Panc1 (cell line): ENCODE measurements around the gene TWF2. TPM values are rescaled to one million over a fixed set of nuclear protein-coding genes. Genes with fewer than 3 reads are reported as not detected.

Experiments
- ATAC-seq: fragments of 200-7000 bp; cut with Tn5 transposase; 2 replicates; pipeline ENCODE4 v1.9.1; 2020; ENCODE audit warnings: mild to moderate bottlenecking, moderate library complexity
- BruUV-seq: library from RNA; stranded (reverse); fragments of 400-500 nt; replicated peaks from 2 replicates; lab custom pipeline; 2021; lab: Mats Ljungman, UMichigan
- CTCF ChIA-PET: fragments of 300-600 bp; sonication (Branson Sonifier 250); formaldehyde crosslinking; loops from one replicate; lab custom pipeline; 2022; ENCODE audit warnings: antibody characterized with exemption; lab: Charles Lee
- POLR2A ChIA-PET: fragments of 300-600 bp; sonication (Branson Sonifier 250); formaldehyde crosslinking; loops from one replicate; lab custom pipeline; 2022; ENCODE audit warnings: antibody characterized with exemption; lab: Charles Lee
- DNase-seq: peaks from one replicate; pipeline ENCODE4 v3.0.0-alpha.2; 2010; ENCODE audit warnings: low read depth, low spot score
- H3K27ac ChIP-seq: 2 replicates; pipeline ENCODE4 v1.5.1; 2011; ENCODE audit warnings: mild to moderate bottlenecking, low read length, inconsistent platforms
- H3K27me3 ChIP-seq: fragments of 200-500 bp; sonication (Bioruptor generic); 2 replicates; pipeline ENCODE4 v1.6.0; 2014; ENCODE audit warnings: low read length, inconsistent platforms; ENCODE audit not compliant: control insufficient read depth, insufficient read depth
- H3K36me3 ChIP-seq: fragments of 200-500 bp; sonication (Bioruptor generic); 2 replicates; pipeline ENCODE4 v1.5.1; 2014; ENCODE audit warnings: inconsistent platforms, mild to moderate bottlenecking, low read length, moderate library complexity; ENCODE audit not compliant: control insufficient read depth, insufficient read depth
- H3K4me1 ChIP-seq: 2 replicates; pipeline ENCODE4 v1.5.1; 2011; ENCODE audit warnings: inconsistent platforms, mild to moderate bottlenecking, low read length, moderate library complexity; ENCODE audit not compliant: control insufficient read depth, insufficient read depth
- H3K4me3 ChIP-seq, 2 experiments: 2 replicates each; pipeline ENCODE4 v1.5.1; 2011 to 2012; ENCODE audit warnings: low read depth in 2 of 2, low read length in 2 of 2, mild to moderate bottlenecking in 2 of 2, inconsistent platforms in 1 of 2, moderate library complexity in 1 of 2
- H3K9me3 ChIP-seq: fragments of 200-500 bp; sonication (Bioruptor generic); 2 replicates; pipeline ENCODE4 v1.5.1; 2014; ENCODE audit warnings: low read depth, mild to moderate bottlenecking, inconsistent platforms, low read length, moderate library complexity; ENCODE audit not compliant: control insufficient read depth, insufficient read depth
- CTCF ChIP-seq: fragments of 450-650 bp; IDR thresholded peaks from 2 replicates; pipeline ENCODE4 v1.5.1; 2017; ENCODE audit warnings: mild to moderate bottlenecking
- POLR2AphosphoS5 ChIP-seq: IDR thresholded peaks from 2 replicates; pipeline ENCODE4 v1.6.1; 2012; ENCODE audit warnings: mild to moderate bottlenecking, low read depth, low read length, moderate library complexity
- REST ChIP-seq, 2 experiments: IDR thresholded peaks; 2 replicates each; pipeline ENCODE4 v1.6.1; 2011 to 2012; ENCODE audit warnings: low read depth in 2 of 2, control low read depth in 1 of 2, low read length in 1 of 2, mild to moderate bottlenecking in 1 of 2, moderate library complexity in 1 of 2; ENCODE audit not compliant: insufficient read depth in 1 of 2
- SIN3A ChIP-seq: IDR thresholded peaks from 2 replicates; pipeline ENCODE4 v1.6.1; 2012; ENCODE audit warnings: low read depth, mild to moderate bottlenecking, low read length, moderate library complexity, borderline replicate concordance; ENCODE audit not compliant: insufficient read depth
- TCF7L2 ChIP-seq: IDR thresholded peaks from 2 replicates; pipeline ENCODE4 v1.6.1; 2011; ENCODE audit warnings: mild to moderate bottlenecking, low read depth, low read length, inconsistent platforms
- in situ Hi-C: cut with HindIII; loops from 2 replicates; pipeline ENCODE4 v1.10.0; 2016; ENCODE audit warnings: low sequenced_read_pairs, low pct_unique_long_range_greater_than_20kb
- intact Hi-C: fragments of 100-400 bp; cut with micrococcal nuclease; formaldehyde crosslinking; loops from one replicate; pipeline ENCODE4 v1.10.0; 2022; ENCODE audit not compliant: unreplicated experiment
- total RNA-seq: library from RNA; stranded (reverse); gene quantifications from one replicate; pipeline ENCODE4 v1.2.1, GENCODE V29; 2021; ENCODE audit not compliant: unreplicated experiment

TWF2 gene
- total RNA-seq, 1 experiment from 2014 or later, result 51.9 TPM

- H3K4me1 ChIP-seq, result peaks cover 19% of the 10 kb centered on the region
- POLR2A ChIA-PET, result no interaction called here
- H3K27me3 ChIP-seq, result no peaks in the 10 kb centered on the region
- ATAC-seq (no peak), DNase-seq (no peak)
- peaks cover 4% of the 10 kb centered on the region; the same call in 1 of the 2 replicates for H3K36me3 ChIP-seq
- no peaks in the 10 kb centered on the region for H3K9me3 ChIP-seq
- CTCF ChIA-PET, result interaction anchor here (0.6 kb wide), 1 partner anchor 272 kb away, joined by 9 read pairs; no protein-coding TSS in a partner anchor
- intact Hi-C loops (no loop called here), in situ Hi-C loops (no loop called here)
- H3K27ac ChIP-seq, result no peak overlapping the region
- no TSS peak for BruUV-seq
- no peak overlapping the region for H3K4me3 ChIP-seq
- TF ChIP-seq REST (IDR thresholded peaks at IDR 0.05; ENCODE audit: insufficient read depth in 1 of 2, low read depth in 2 of 2, low read length in 1 of 2) (no peak), POLR2AphosphoS5 (no peak), TCF7L2 (no peak), CTCF (no peak), SIN3A (no peak)
Observed at GRCh38 chr3:52215351-52215750, 23.6 kb downstream of the TWF2 start.

GRCh38 chr3:52213901-52214300, 25.1 kb downstream of the TWF2 start:
- H3K27me3 ChIP-seq, result no peaks in the 10 kb centered on the region
- peaks cover 16% of the 10 kb centered on the region for H3K4me1 ChIP-seq
- intact Hi-C loops (no loop called here), in situ Hi-C loops (no loop called here)
- no peak for TF ChIP-seq SIN3A
- TF ChIP-seq TCF7L2, result no peak
- no peak for TF ChIP-seq REST (IDR thresholded peaks at IDR 0.05; ENCODE audit: insufficient read depth in 1 of 2, low read depth in 2 of 2, low read length in 1 of 2)
- no peak for TF ChIP-seq CTCF
- no peak for TF ChIP-seq POLR2AphosphoS5
- no peak overlapping the region for H3K4me3 ChIP-seq
- ATAC-seq (no peak), DNase-seq (no peak)
- ChIA-PET CTCF (no interaction called here), POLR2A (no interaction called here)
- no peaks in the 10 kb centered on the region for H3K9me3 ChIP-seq
- peaks cover 5% of the 10 kb centered on the region; the same call in 1 of the 2 replicates for H3K36me3 ChIP-seq
- no TSS peak for BruUV-seq
- H3K27ac ChIP-seq, result no peak overlapping the region
